Activated T-helper 17 cell treated with anti-CD3 and anti-CD28 coated beads, Interleukin-2, amount 50 U/mL, for 72 hours (primary cell): ENCODE data around the gene SMIM36. TPM values are rescaled to one million over a fixed set of nuclear protein-coding genes. Genes with fewer than 3 reads are reported as not detected.

Experiments
- ATAC-seq: fragments of 150-1000 bp; cut with Tn5 transposase; replicated peaks from 2 replicates; pipeline ENCODE4 v1.10.0; 2021; ENCODE audit warnings: mild to moderate bottlenecking, moderate library complexity
- H3K27ac Mint-ChIP-seq: one replicate; pipeline ENCODE4 v1.8.0; 2022; ENCODE audit warnings: mixed read lengths
- H3K27me3 Mint-ChIP-seq: one replicate; pipeline ENCODE4 v1.8.0; 2022; ENCODE audit warnings: mixed read lengths
- H3K36me3 Mint-ChIP-seq: one replicate; pipeline ENCODE4 v1.8.0; 2022; ENCODE audit warnings: low read depth, mild to moderate bottlenecking, mixed read lengths
- H3K4me1 Mint-ChIP-seq: one replicate; pipeline ENCODE4 v1.8.0; 2022; ENCODE audit warnings: mixed read lengths
- H3K4me3 Mint-ChIP-seq: one replicate; pipeline ENCODE4 v1.8.0; 2022; ENCODE audit warnings: mild to moderate bottlenecking, mixed read lengths
- H3K9me3 Mint-ChIP-seq: one replicate; pipeline ENCODE4 v1.8.0; 2022; ENCODE audit warnings: mixed read lengths
- total RNA-seq, 2 donors: library from RNA; stranded (reverse); gene quantifications; one replicate each; pipeline ENCODE4 v1.2.3, GENCODE V29; 2022

The SMIM36 gene
- total RNA-seq = not detected

GRCh38 chr17:55510986-55511721 is at the start of gene SMIM36:
TSS of gene SMIM36 (minus strand) at chr17:55511452.
- H3K27me3 Mint-ChIP-seq = peaks cover 5% of the 10 kb centered on the region
- no peak within 1 kb of the TSS for H3K4me3 Mint-ChIP-seq
- no peak within 1 kb of the TSS for H3K27ac Mint-ChIP-seq
- ATAC-seq = no peak
- H3K36me3 Mint-ChIP-seq = no peaks in the 10 kb centered on the region
- no peaks in the 10 kb centered on the region for H3K9me3 Mint-ChIP-seq
- no peaks in the 10 kb centered on the region for H3K4me1 Mint-ChIP-seq

- ATAC-seq = no peak
- H3K9me3 Mint-ChIP-seq = no peaks in the 10 kb centered on the region
- H3K27me3 Mint-ChIP-seq = peaks cover 7% of the 10 kb centered on the region
- H3K4me3 Mint-ChIP-seq = no peak overlapping the region
- peak overlapping the region; percentile 21 for H3K27ac Mint-ChIP-seq
- H3K36me3 Mint-ChIP-seq = no peaks in the 10 kb centered on the region
- no peaks in the 10 kb centered on the region for H3K4me1 Mint-ChIP-seq
Measured at GRCh38 chr17:55555772-55556171, 44.5 kb upstream of the SMIM36 start.

- H3K9me3 Mint-ChIP-seq = no peaks in the 10 kb centered on the region
- H3K36me3 Mint-ChIP-seq = no peaks in the 10 kb centered on the region
- no peak overlapping the region for H3K27ac Mint-ChIP-seq
- peaks cover 23% of the 10 kb centered on the region for H3K4me1 Mint-ChIP-seq
- peaks cover 6% of the 10 kb centered on the region for H3K27me3 Mint-ChIP-seq
- H3K4me3 Mint-ChIP-seq = no peak overlapping the region
- ATAC-seq = no peak
Measured at GRCh38 chr17:55549140-55549539, 37.9 kb upstream of the SMIM36 start.

- Mint-ChIP-seq H3K4me1 (peaks cover 23% of the 10 kb centered on the region), H3K4me3 (peak overlapping the region; percentile 54), H3K27ac (peak overlapping the region; percentile 87), H3K27me3 (peaks cover 14% of the 10 kb centered on the region), H3K36me3 (no peaks in the 10 kb centered on the region), H3K9me3 (no peaks in the 10 kb centered on the region)
- peak; percentile 68 for ATAC-seq
Measured at GRCh38 chr17:55546991-55547664, 35.9 kb upstream of the SMIM36 start.

DNA sequence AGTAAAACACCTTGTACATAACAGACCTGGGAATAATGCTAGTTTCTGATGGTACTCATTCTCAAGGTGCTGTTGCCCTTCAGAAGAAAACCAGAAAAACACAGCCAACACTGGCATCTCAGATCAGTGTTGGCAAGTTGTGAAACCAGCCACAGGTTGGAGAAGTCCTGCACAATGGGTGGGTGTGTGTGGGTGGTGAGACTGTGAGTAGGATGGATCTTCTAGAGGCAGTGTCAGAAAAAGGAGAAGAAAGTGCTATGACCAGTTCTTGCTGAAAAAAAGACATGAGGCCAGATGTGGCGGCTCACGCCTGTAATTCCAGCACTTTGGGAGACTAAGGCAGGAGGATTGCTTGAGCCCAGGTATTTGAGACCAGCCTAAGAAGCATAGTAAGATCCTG is 35.2 kb upstream of the SMIM36 start:
- H3K36me3 Mint-ChIP-seq = no peaks in the 10 kb centered on the region
- H3K9me3 Mint-ChIP-seq = no peaks in the 10 kb centered on the region
- peak overlapping the region; percentile 87 for H3K27ac Mint-ChIP-seq
- H3K4me1 Mint-ChIP-seq = peaks cover 23% of the 10 kb centered on the region
- H3K27me3 Mint-ChIP-seq = peaks cover 17% of the 10 kb centered on the region
- ATAC-seq = peak; percentile 25
- peak overlapping the region; percentile 54 for H3K4me3 Mint-ChIP-seq

DNA sequence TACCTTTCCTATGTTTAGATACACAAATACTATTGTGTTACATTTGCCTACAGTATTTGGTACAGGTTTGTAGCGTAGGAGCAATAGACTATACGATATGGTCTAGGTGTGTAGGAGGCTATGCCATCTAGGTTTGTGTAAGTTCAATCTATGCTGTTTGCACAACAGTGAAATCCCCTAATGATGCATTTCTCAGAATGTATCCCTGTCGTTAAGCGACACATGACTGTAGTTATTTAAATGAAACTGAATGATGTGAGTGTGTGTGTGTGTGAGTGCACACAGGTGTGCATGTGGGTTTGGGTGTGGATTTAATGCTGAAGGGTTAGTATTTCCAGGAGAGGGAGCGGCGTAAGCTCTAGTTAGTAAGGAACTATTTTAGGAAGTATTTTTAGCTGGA is 34.6 kb upstream of the SMIM36 start:
- Mint-ChIP-seq H3K27ac (peak overlapping the region; percentile 87), H3K9me3 (no peaks in the 10 kb centered on the region), H3K36me3 (no peaks in the 10 kb centered on the region), H3K4me1 (peaks cover 23% of the 10 kb centered on the region), H3K4me3 (peak overlapping the region; percentile 54), H3K27me3 (peaks cover 18% of the 10 kb centered on the region)
- peak; percentile 79 for ATAC-seq

DNA sequence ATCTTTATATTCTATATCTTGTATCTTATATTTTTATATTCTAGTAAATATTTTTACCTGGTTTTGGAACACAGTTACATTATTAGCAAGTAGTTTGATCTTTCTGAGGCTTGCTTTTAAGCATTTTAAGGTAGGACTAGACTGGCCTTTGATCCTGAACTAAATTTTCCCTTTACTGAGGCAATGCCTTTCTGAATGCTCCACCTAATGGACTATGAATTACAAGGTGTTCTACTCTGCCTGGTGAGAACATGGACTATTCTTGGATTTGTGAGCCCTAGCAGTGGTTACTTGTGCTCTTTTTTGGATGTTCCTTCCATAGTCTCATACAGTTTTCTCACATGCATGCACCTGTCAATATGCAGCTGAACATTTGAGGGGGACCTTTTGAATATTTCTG is 32.5 kb upstream of the SMIM36 start:
- Mint-ChIP-seq H3K27me3 (peaks cover 18% of the 10 kb centered on the region), H3K4me1 (peaks cover 23% of the 10 kb centered on the region), H3K36me3 (no peaks in the 10 kb centered on the region), H3K4me3 (no peak overlapping the region), H3K27ac (no peak overlapping the region), H3K9me3 (no peaks in the 10 kb centered on the region)
- ATAC-seq = no peak

DNA sequence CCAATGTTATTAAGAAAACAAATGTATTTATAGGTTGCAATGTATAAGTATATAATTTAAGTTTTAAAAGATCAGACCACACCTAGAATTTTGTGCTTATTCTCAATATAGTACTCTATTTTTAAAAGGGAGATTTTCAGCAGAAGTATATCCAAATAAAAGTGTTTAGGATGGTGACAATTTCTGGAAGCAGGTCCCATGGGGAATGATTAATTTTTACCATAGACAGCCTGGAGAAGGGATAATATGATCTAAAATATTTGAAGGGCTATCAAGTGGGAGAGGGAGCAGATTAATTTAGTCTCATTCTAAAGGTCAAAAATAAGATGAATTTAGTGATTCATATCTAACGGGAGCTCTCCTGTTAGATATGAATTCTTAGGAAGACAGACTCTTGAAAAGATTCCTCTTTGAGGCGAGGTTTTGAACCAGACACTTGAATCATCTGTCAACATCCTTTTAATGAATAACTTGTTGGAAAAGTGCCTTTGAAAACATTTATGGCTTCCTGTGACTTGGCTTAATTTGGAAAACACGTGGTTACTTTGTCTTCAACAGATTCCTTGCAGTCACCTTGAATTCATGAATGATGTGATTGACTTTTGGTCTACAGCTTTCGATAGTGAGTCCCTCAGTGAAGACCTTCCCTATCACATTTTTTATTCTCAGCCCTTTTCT is 29.3 kb upstream of the SMIM36 start:
- no peaks in the 10 kb centered on the region for H3K36me3 Mint-ChIP-seq
- no peak for ATAC-seq
- peaks cover 13% of the 10 kb centered on the region for H3K27me3 Mint-ChIP-seq
- no peak overlapping the region for H3K27ac Mint-ChIP-seq
- peaks cover under 1% of the 10 kb centered on the region for H3K4me1 Mint-ChIP-seq
- no peaks in the 10 kb centered on the region for H3K9me3 Mint-ChIP-seq
- no peak overlapping the region for H3K4me3 Mint-ChIP-seq

DNA sequence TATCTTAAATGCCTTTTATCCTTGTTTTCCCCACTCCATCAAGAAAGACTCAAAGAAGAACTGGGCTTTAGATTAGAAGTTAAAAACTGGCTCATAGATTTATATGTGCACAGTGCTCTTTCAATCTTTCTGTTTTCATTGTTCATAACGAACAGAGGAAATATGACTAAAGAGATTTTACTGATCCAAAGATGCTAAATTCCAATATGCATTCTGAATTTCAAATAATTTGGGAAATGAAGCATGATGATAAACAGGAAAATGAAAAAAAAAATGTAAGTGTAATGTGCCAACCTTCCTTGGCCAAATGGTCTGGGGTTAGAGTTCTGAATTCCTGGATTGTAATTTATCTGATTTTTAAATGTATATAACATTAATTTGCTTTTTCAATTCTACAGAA is 25.0 kb upstream of the SMIM36 start:
- Mint-ChIP-seq H3K4me3 (no peak overlapping the region), H3K36me3 (no peaks in the 10 kb centered on the region), H3K27ac (no peak overlapping the region), H3K9me3 (no peaks in the 10 kb centered on the region), H3K27me3 (no peaks in the 10 kb centered on the region), H3K4me1 (no peaks in the 10 kb centered on the region)
- no peak for ATAC-seq

- ATAC-seq = no peak
- H3K4me3 Mint-ChIP-seq = no peak overlapping the region
- no peaks in the 10 kb centered on the region for H3K36me3 Mint-ChIP-seq
- H3K9me3 Mint-ChIP-seq = no peaks in the 10 kb centered on the region
- no peak overlapping the region for H3K27ac Mint-ChIP-seq
- H3K4me1 Mint-ChIP-seq = no peaks in the 10 kb centered on the region
- H3K27me3 Mint-ChIP-seq = no peaks in the 10 kb centered on the region
Measured at GRCh38 chr17:55533608-55534007, 22.4 kb upstream of the SMIM36 start.

DNA sequence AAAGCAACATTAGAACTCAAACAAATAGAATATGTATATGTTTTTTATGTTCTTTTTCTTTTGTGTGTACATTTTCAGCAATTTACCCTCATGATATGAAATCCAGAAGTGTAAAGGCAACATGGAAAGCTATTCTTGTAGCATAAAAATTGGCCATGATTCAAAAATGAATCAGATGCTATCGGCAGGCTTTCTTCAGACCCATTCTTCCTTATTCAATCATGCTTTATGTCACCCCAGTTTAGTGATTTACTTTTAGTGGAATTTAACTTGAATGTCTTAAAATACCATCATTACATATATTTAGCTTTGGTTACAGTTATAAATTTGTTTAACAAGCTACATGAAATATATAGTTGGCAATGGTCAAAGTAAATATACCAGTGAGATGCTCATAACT is 21.4 kb upstream of the SMIM36 start:
- no peak overlapping the region for H3K27ac Mint-ChIP-seq
- H3K9me3 Mint-ChIP-seq = no peaks in the 10 kb centered on the region
- H3K36me3 Mint-ChIP-seq = no peaks in the 10 kb centered on the region
- no peaks in the 10 kb centered on the region for H3K4me1 Mint-ChIP-seq
- H3K4me3 Mint-ChIP-seq = no peak overlapping the region
- H3K27me3 Mint-ChIP-seq = no peaks in the 10 kb centered on the region
- no peak for ATAC-seq

DNA sequence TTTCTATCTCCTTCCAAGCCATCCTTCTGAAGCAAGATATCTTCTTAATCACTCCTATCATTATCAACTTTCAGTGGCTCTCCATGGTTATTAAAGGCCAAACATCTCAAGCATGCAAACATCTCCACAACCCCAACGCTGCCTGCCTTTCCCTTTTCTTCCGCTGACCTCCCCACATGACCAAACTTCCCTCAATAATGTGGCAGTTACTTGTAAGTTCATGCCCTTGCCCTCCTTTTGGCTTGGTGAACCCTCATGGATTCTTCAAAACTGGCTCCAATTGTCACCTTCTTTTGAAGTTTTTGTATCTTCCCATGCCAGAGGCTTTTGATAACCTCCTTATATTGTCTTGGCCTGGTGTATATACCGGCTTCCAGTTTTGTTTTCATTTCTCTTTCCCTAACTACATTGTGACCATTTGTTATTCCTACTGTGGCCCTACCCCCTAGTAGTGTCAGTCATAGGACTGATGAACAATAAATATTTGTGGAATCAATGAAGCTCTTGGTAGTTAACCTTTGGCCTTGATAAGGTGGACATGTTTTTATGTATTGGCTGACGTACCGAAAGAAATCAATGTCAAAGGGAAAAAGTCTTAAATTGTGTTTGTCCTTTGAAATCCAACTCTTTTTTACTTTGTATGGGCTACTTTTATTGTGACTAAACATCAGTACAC is 19.9 kb upstream of the SMIM36 start:
- Mint-ChIP-seq H3K27ac (no peak overlapping the region), H3K9me3 (no peaks in the 10 kb centered on the region), H3K27me3 (no peaks in the 10 kb centered on the region), H3K4me3 (no peak overlapping the region), H3K4me1 (no peaks in the 10 kb centered on the region), H3K36me3 (no peaks in the 10 kb centered on the region)
- ATAC-seq = no peak

DNA sequence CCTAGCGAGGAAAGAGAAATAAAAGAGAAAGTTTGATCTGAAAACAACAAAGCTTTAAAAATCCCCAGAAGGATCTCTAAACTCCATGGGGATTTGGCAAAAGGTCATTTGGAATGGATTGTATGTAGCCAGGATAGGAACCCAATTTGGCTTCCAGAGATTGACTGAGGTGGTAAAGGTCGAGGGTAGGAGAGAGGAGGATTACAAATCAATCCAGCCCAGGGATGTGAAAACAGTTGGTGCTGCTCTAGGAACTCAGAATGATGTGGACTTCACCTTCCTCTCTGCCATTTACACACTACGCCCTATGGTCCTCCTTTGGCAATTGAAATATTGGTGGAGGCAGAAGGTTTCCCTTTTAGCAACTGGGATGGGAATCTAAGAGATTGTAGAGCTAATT is 18.8 kb upstream of the SMIM36 start:
- Mint-ChIP-seq H3K27me3 (no peaks in the 10 kb centered on the region), H3K36me3 (no peaks in the 10 kb centered on the region), H3K27ac (no peak overlapping the region), H3K9me3 (no peaks in the 10 kb centered on the region), H3K4me1 (no peaks in the 10 kb centered on the region), H3K4me3 (no peak overlapping the region)
- ATAC-seq = no peak

GRCh38 chr17:55527540-55528118 is 16.4 kb upstream of the SMIM36 start:
- Mint-ChIP-seq H3K27me3 (peaks cover 4% of the 10 kb centered on the region), H3K4me1 (peaks cover 8% of the 10 kb centered on the region), H3K27ac (no peak overlapping the region), H3K9me3 (no peaks in the 10 kb centered on the region), H3K36me3 (no peaks in the 10 kb centered on the region), H3K4me3 (no peak overlapping the region)
- ATAC-seq = no peak
